Neural cell (in vitro differentiated cells): ENCODE results near the gene FMN2. TPM values are rescaled to one million over a fixed set of nuclear protein-coding genes. Genes with fewer than 3 reads are reported as not detected.

Experiments used
- H2AFZ ChIP-seq: fragments of 200-600, 300-800 bp; sonication (generic), shearing (Covaris generic); 2 replicates; pipeline ENCODE4 v1.6.0; 2014; ENCODE audit warnings: low read depth, mild to moderate bottlenecking, antibody characterized with exemption, low read length, moderate library complexity
- H3F3A ChIP-seq: fragments of 200-600 bp; shearing (Covaris generic); 2 replicates; pipeline ENCODE4 v1.6.1; 2016; ENCODE audit warnings: mild to moderate bottlenecking, moderate library complexity, mixed read lengths, antibody characterized with exemption, low read length; ENCODE audit not compliant: insufficient read depth, poor library complexity, severe bottlenecking
- H3K27ac ChIP-seq: fragments of 200-600, 300-800 bp; sonication (generic), shearing (Covaris generic); 2 replicates; pipeline ENCODE4 v1.5.1; 2014; ENCODE audit warnings: mild to moderate bottlenecking, low read length, moderate library complexity
- H3K27me3 ChIP-seq: fragments of 300-800, 200-600 bp; sonication (generic), shearing (Covaris generic); 2 replicates; pipeline ENCODE4 v1.6.0; 2014; ENCODE audit warnings: mild to moderate bottlenecking, low read depth, low read length, moderate library complexity; ENCODE audit not compliant: insufficient read depth
- H3K36me3 ChIP-seq: fragments of 300-800, 200-600 bp; sonication (generic), shearing (Covaris generic); 2 replicates; pipeline ENCODE4 v1.5.1; 2014; ENCODE audit warnings: mild to moderate bottlenecking, antibody characterized with exemption, low read length, moderate library complexity; ENCODE audit not compliant: insufficient read depth
- H3K4me2 ChIP-seq: fragments of 300-800, 200-600 bp; sonication (generic), shearing (Covaris generic); 2 replicates; pipeline ENCODE4 v1.6.0; 2014; ENCODE audit warnings: mild to moderate bottlenecking, low read length
- H3K4me3 ChIP-seq: fragments of 300-800, 200-600 bp; sonication (generic), shearing (Covaris generic); 2 replicates; pipeline ENCODE4 v1.5.1; 2014; ENCODE audit warnings: mild to moderate bottlenecking, low read length, moderate library complexity
- H3K79me2 ChIP-seq: fragments of 200-600 bp; shearing (Covaris generic); replicated peaks from 2 replicates; pipeline ENCODE4 v1.6.0; 2014; ENCODE audit warnings: mild to moderate bottlenecking, low read length, moderate library complexity; ENCODE audit not compliant: insufficient read depth
- H3K9ac ChIP-seq: fragments of 300-800, 200-600 bp; sonication (generic), shearing (Covaris generic); 2 replicates; pipeline ENCODE4 v1.6.1; 2016; ENCODE audit warnings: mild to moderate bottlenecking, low read length, mixed read lengths
- H3K9me2 ChIP-seq: fragments of 200-600 bp; shearing (Covaris generic); 2 replicates; pipeline ENCODE4 v1.6.1; 2016; ENCODE audit warnings: mild to moderate bottlenecking, low read length, mixed read lengths; ENCODE audit not compliant: insufficient read depth
- H3K9me3 ChIP-seq: fragments of 200-600, 300-800 bp; sonication (generic), shearing (Covaris generic); 2 replicates; pipeline ENCODE4 v1.6.1; 2016; ENCODE audit warnings: mild to moderate bottlenecking, mixed run types, low read length, moderate library complexity, mixed read lengths
- H4K20me1 ChIP-seq: fragments of 200-600 bp; shearing (Covaris generic); 2 replicates; pipeline ENCODE4 v1.6.1; 2016; ENCODE audit warnings: mild to moderate bottlenecking, mixed run types; ENCODE audit not compliant: insufficient read depth
- EP300 ChIP-seq: fragments of 450-650 bp; conservative IDR thresholded peaks from 2 replicates; pipeline ENCODE4 v1.6.1; 2014; ENCODE audit warnings: antibody characterized with exemption, mild to moderate bottlenecking, moderate library complexity; ENCODE audit not compliant: poor library complexity, severe bottlenecking
- EZH2 ChIP-seq: fragments of 200-600, 300-800 bp; shearing (Covaris generic), sonication (generic); IDR thresholded peaks from 2 replicates; pipeline ENCODE4 v1.6.1; 2014; ENCODE audit warnings: antibody characterized with exemption, low read length, borderline replicate concordance, mild to moderate bottlenecking; ENCODE audit not compliant: insufficient read depth, poor library complexity, severe bottlenecking
- MXI1 ChIP-seq: fragments of 450-650 bp; conservative IDR thresholded peaks from 2 replicates; pipeline ENCODE4 v1.6.1; 2014; ENCODE audit warnings: antibody characterized with exemption, mild to moderate bottlenecking; ENCODE audit not compliant: poor library complexity, severe bottlenecking
- POLR2AphosphoS5 ChIP-seq: IDR thresholded peaks from 2 replicates; pipeline ENCODE4 v1.6.1; 2012
- RAD21 ChIP-seq: fragments of 450-650 bp; conservative IDR thresholded peaks from 2 replicates; pipeline ENCODE4 v1.6.1; 2014; ENCODE audit warnings: antibody characterized with exemption, mild to moderate bottlenecking, moderate library complexity
- SMC3 ChIP-seq: fragments of 450-650 bp; conservative IDR thresholded peaks from 2 replicates; pipeline ENCODE4 v1.6.1; 2014; ENCODE audit warnings: antibody characterized with exemption, mild to moderate bottlenecking, moderate library complexity; ENCODE audit not compliant: poor library complexity
- TAF1 ChIP-seq: IDR thresholded peaks from 2 replicates; pipeline ENCODE4 v1.6.1; 2012; ENCODE audit warnings: low read depth
- polyA plus RNA-seq: library from polyadenylated mRNA; depleted of rRNA; stranded (reverse); fragments of >200 nt; gene quantifications from 2 replicates; pipeline ENCODE4 v1.2.3, GENCODE V29; 2014
- TF ChIP-seq, protein P1 (sequence below): fragments of 450-650 bp; IDR thresholded peaks from 2 replicates; pipeline ENCODE4 v1.5.1; 2014; ENCODE audit warnings: antibody characterized with exemption, mild to moderate bottlenecking, moderate library complexity; ENCODE audit not compliant: poor library complexity, severe bottlenecking
- TF ChIP-seq, protein P2 (sequence below): IDR thresholded peaks from 2 replicates; pipeline ENCODE4 v1.6.1; 2012; ENCODE audit warnings: borderline replicate concordance

Gene FMN2
- polyA plus RNA-seq, 1 donor from 2014 or later = 23.9 TPM

DNA sequence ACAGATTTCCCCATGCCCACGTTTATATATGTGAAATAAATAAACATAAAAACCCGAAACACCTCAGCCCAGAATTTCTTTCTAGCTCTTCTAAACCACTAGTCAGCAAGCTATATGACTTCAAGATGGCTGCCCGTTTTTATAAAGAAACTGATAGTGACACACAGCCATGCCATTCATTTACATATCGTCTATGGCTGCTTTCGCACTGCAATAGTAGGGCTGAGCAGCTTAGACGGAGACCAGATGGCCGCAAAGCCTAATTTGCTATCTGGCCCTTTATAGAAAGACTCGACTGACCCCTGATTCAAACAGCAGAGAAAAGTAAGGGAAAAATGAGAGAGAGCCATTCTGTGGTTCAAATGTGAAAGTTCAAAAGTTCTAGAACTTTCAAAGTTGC, 45.7 kb upstream of the FMN2 start:
- H3K9me3 ChIP-seq = no peaks in the 10 kb centered on the region
- H3K9ac ChIP-seq = no peak overlapping the region
- no peaks in the 10 kb centered on the region for H3K9me2 ChIP-seq
- H3K79me2 ChIP-seq = no peaks in the 10 kb centered on the region
- no peak overlapping the region for H2AFZ ChIP-seq
- no peaks in the 10 kb centered on the region for H3F3A ChIP-seq
- no peaks in the 10 kb centered on the region for H4K20me1 ChIP-seq
- H3K27me3 ChIP-seq = no peaks in the 10 kb centered on the region
- H3K36me3 ChIP-seq = no peaks in the 10 kb centered on the region
- H3K27ac ChIP-seq = no peak overlapping the region
- TF ChIP-seq EP300 = no peak
- TF ChIP-seq, protein P1, sequence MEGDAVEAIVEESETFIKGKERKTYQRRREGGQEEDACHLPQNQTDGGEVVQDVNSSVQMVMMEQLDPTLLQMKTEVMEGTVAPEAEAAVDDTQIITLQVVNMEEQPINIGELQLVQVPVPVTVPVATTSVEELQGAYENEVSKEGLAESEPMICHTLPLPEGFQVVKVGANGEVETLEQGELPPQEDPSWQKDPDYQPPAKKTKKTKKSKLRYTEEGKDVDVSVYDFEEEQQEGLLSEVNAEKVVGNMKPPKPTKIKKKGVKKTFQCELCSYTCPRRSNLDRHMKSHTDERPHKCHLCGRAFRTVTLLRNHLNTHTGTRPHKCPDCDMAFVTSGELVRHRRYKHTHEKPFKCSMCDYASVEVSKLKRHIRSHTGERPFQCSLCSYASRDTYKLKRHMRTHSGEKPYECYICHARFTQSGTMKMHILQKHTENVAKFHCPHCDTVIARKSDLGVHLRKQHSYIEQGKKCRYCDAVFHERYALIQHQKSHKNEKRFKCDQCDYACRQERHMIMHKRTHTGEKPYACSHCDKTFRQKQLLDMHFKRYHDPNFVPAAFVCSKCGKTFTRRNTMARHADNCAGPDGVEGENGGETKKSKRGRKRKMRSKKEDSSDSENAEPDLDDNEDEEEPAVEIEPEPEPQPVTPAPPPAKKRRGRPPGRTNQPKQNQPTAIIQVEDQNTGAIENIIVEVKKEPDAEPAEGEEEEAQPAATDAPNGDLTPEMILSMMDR = no peak
- TF ChIP-seq, protein P2, sequence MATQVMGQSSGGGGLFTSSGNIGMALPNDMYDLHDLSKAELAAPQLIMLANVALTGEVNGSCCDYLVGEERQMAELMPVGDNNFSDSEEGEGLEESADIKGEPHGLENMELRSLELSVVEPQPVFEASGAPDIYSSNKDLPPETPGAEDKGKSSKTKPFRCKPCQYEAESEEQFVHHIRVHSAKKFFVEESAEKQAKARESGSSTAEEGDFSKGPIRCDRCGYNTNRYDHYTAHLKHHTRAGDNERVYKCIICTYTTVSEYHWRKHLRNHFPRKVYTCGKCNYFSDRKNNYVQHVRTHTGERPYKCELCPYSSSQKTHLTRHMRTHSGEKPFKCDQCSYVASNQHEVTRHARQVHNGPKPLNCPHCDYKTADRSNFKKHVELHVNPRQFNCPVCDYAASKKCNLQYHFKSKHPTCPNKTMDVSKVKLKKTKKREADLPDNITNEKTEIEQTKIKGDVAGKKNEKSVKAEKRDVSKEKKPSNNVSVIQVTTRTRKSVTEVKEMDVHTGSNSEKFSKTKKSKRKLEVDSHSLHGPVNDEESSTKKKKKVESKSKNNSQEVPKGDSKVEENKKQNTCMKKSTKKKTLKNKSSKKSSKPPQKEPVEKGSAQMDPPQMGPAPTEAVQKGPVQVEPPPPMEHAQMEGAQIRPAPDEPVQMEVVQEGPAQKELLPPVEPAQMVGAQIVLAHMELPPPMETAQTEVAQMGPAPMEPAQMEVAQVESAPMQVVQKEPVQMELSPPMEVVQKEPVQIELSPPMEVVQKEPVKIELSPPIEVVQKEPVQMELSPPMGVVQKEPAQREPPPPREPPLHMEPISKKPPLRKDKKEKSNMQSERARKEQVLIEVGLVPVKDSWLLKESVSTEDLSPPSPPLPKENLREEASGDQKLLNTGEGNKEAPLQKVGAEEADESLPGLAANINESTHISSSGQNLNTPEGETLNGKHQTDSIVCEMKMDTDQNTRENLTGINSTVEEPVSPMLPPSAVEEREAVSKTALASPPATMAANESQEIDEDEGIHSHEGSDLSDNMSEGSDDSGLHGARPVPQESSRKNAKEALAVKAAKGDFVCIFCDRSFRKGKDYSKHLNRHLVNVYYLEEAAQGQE = no peak
- no peak for TF ChIP-seq EZH2
- no peak for TF ChIP-seq MXI1
- H3K4me3 ChIP-seq = no peak overlapping the region
- H3K4me2 ChIP-seq = no peak overlapping the region

DNA sequence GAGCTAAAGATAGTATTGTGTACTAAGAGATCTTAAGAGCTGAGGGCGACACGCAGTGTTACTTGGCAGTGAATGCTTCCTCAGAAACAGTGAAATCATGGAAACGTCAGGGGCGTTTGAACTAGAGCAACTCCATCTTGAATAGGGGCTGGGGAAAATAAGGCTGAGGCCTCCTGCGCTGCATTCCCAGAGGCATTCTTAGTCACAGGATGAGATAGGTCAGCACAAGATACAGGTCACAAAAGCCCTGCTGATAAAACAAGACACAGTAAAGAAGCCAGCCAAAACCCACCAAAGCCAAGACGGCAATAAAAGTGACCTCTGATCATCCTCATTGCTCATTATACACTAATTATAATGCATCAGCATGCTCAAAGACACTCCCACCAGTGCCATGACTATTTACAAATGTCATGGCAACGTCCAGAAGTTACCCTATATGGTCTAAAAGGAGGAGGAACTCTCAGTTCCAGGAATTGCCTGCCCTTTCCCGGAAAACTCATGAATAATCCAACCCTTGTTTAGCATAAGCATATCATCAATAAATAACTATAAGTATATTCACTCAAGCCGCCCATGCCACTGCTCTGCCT, 37.5 kb upstream of the FMN2 start:
- no peak overlapping the region for H3K4me2 ChIP-seq
- no peaks in the 10 kb centered on the region for H3K27me3 ChIP-seq
- no peaks in the 10 kb centered on the region for H3K36me3 ChIP-seq
- H3K9me3 ChIP-seq = no peaks in the 10 kb centered on the region
- no peaks in the 10 kb centered on the region for H3K79me2 ChIP-seq
- no peaks in the 10 kb centered on the region for H3F3A ChIP-seq
- TF ChIP-seq MXI1 (no peak), TAF1 (no peak), SMC3 (no peak), EZH2 (no peak), POLR2AphosphoS5 (no peak), RAD21 (no peak), EP300 (no peak)
- TF ChIP-seq, protein P2 = no peak
- TF ChIP-seq, protein P1 = no peak
- H2AFZ ChIP-seq = no peak overlapping the region
- H3K9me2 ChIP-seq = no peaks in the 10 kb centered on the region
- no peak overlapping the region for H3K27ac ChIP-seq
- no peaks in the 10 kb centered on the region for H4K20me1 ChIP-seq
- no peak overlapping the region for H3K4me3 ChIP-seq
- no peak overlapping the region for H3K9ac ChIP-seq
